ENCODE data around the gene ZNF830. TPM values are rescaled to one million over a fixed set of nuclear protein-coding genes. Genes with fewer than 3 reads are reported as not detected.
"Not testable (repeated sequence)": the region's sequence is repeated elsewhere in the genome, so short reads cannot be mapped to it uniquely, and the experiment has no call there.

Gene ZNF830
- total RNA-seq, 1 donor from 2014 or later: 29.4 TPM

GRCh38 chr17:34989473-34989872 is 28.1 kb downstream of the ZNF830 start:
- intact Hi-C loops (cut with micrococcal nuclease): no loop called here

- intact Hi-C loops (cut with micrococcal nuclease): no loop called here
These were observed 29.6 kb downstream of the ZNF830 start for GRCh38 chr17:34990921-34991365.

- intact Hi-C loops (cut with micrococcal nuclease): no loop called here
These were observed 30.3 kb downstream of the ZNF830 start for GRCh38 chr17:34991606-34992005.

- intact Hi-C loops (cut with micrococcal nuclease): no loop called here
These were observed 31.7 kb downstream of the ZNF830 start for GRCh38 chr17:34993031-34993430.

GRCh38 chr17:34996422-34997285 is 35.3 kb downstream of the ZNF830 start:
- intact Hi-C loops (cut with micrococcal nuclease): no loop called here

- intact Hi-C loops (cut with micrococcal nuclease): no loop called here
These were observed 36.1 kb downstream of the ZNF830 start for GRCh38 chr17:34997355-34997862.

- intact Hi-C loops (cut with micrococcal nuclease): loop anchor here (1.0 to 2.0 kb wide), 5 partner anchors 17 to 121 kb away; partner anchors contain the start of genes RAD51D and RFFL
These were observed 36.9 kb downstream of the ZNF830 start for GRCh38 chr17:34998205-34998604.

- intact Hi-C loops (cut with micrococcal nuclease): loop anchor here (2.0 kb wide), 1 partner anchor 23 kb away; no protein-coding TSS in a partner anchor
These were observed 38.1 kb downstream of the ZNF830 start for GRCh38 chr17:34999456-34999855.

GRCh38 chr17:35000965-35001364 is 39.6 kb downstream of the ZNF830 start:
- intact Hi-C loops (cut with micrococcal nuclease): not testable (repeated sequence)

GRCh38 chr17:35001549-35001948 is 40.2 kb downstream of the ZNF830 start:
- intact Hi-C loops (cut with micrococcal nuclease): no loop called here

- intact Hi-C loops (cut with micrococcal nuclease): no loop called here
These were observed 41.7 kb downstream of the ZNF830 start for GRCh38 chr17:35002876-35003551.

- intact Hi-C loops (cut with micrococcal nuclease): no loop called here
These were observed 42.4 kb downstream of the ZNF830 start for GRCh38 chr17:35003778-35004177.

GRCh38 chr17:35006345-35006744 is 45.0 kb downstream of the ZNF830 start:
- intact Hi-C loops (cut with micrococcal nuclease): no loop called here

GRCh38 chr17:35006961-35007360 is 45.6 kb downstream of the ZNF830 start:
- intact Hi-C loops (cut with micrococcal nuclease): no loop called here

GRCh38 chr17:35010093-35010492 is 48.8 kb downstream of the ZNF830 start:
- intact Hi-C loops (cut with micrococcal nuclease): no loop called here

GRCh38 chr17:35011671-35012216 is 50.4 kb downstream of the ZNF830 start:
- intact Hi-C loops (cut with micrococcal nuclease): no loop called here

Other genes starting within 250 kb of the ZNF830 start
- gene CCT6B, start 80 bp upstream of the ZNF830 start, total RNA-seq: 0.88 and 1.1 TPM in 2 replicates
- 44.3 and 45.5 TPM in 2 replicates for gene LIG3, start 19.0 kb downstream of the ZNF830 start, total RNA-seq
- gene RFFL, start 102.2 kb downstream of the ZNF830 start, total RNA-seq: 77.9 and 80.2 TPM in 2 replicates
- gene RAD51D, start 158.3 kb downstream of the ZNF830 start, total RNA-seq: 30.2 and 31.1 TPM in 2 replicates
- gene FNDC8, start 160.1 kb downstream of the ZNF830 start, total RNA-seq: 0.15 TPM in 1 of 2 replicates, not detected in the other
- 19.2 and 20.2 TPM in 2 replicates for gene NLE1, start 180.8 kb downstream of the ZNF830 start, total RNA-seq
- 0.05 TPM in 2 replicates for gene UNC45B, start 186.3 kb downstream of the ZNF830 start, total RNA-seq
- not detected in 2 replicates for gene SLC35G3, start 232.9 kb downstream of the ZNF830 start, total RNA-seq

Measured in T-helper 1 cell treated with Interleukin-12 subunit alpha and Interleukin-12 subunit beta and Interleukin-4 antibody, amounts not matched to agents 30 ng/mL and 1 ng/mL, for 36 hours (primary cell).